Upper lobe of left lung (tissue), 6 donors: ENCODE results near the gene LTBP4. TPM values are rescaled to one million over a fixed set of nuclear protein-coding genes. Genes with fewer than 3 reads are reported as not detected.
"Not testable (repeated sequence)": the region's sequence is repeated elsewhere in the genome, so short reads cannot be mapped to it uniquely, and the experiment has no call there.

Source experiments
- ATAC-seq, 2 donors: fragments of 200-7000 bp; cut with Tn5 transposase; one replicate each; pipeline ENCODE4 v1.9.1; 2022; ENCODE audit warnings: mild to moderate bottlenecking in 2 of 2, moderate library complexity in 2 of 2; ENCODE audit not compliant: low FRiP score in 2 of 2
- DNase-seq, 2 donors: peaks; one replicate each; pipeline ENCODE4 v3.0.0-alpha.2; 2019 to 2020
- H3K27ac ChIP-seq, 4 donors: fragments of 200-600 bp; sonication (generic); one replicate each; pipeline ENCODE4 v1.5.1; 2016 to 2019
- H3K27me3 ChIP-seq, 4 donors: fragments of 200-600 bp; sonication (generic); one replicate each; pipeline ENCODE4 v1.5.1; 2017 to 2019
- H3K36me3 ChIP-seq, 4 donors: fragments of 200-600 bp; sonication (generic); one replicate each; pipeline ENCODE4 v1.5.1; 2016 to 2019
- H3K4me1 ChIP-seq, 4 donors: fragments of 200-600 bp; sonication (generic); one replicate each; pipeline ENCODE4 v1.5.1; 2018 to 2019
- H3K4me3 ChIP-seq, 4 donors: fragments of 200-600 bp; sonication (generic); one replicate each; pipeline ENCODE4 v1.5.1; 2017 to 2019; ENCODE audit warnings: mild to moderate bottlenecking in 2 of 4, moderate library complexity in 1 of 4
- H3K9me3 ChIP-seq, 4 donors: fragments of 200-600 bp; sonication (generic); one replicate each; pipeline ENCODE4 v1.5.1; 2018 to 2019
- EP300 ChIP-seq, 4 donors: sonication (generic); formaldehyde crosslinking; IDR thresholded peaks; one replicate each; pipeline ENCODE4 v1.5.1; 2017; ENCODE audit warnings: antibody characterized with exemption in 4 of 4, control low read depth in 2 of 4
- POLR2A ChIP-seq, 4 donors: fragments of 450-650 bp; IDR thresholded peaks; one replicate each; pipeline ENCODE4 v1.5.1; 2016 to 2017; ENCODE audit warnings: antibody characterized with exemption in 4 of 4, mild to moderate bottlenecking in 2 of 4
- POLR2AphosphoS5 ChIP-seq, 2 donors: sonication (generic); formaldehyde crosslinking; IDR thresholded peaks; one replicate each; pipeline ENCODE4 v1.5.1; 2017; ENCODE audit warnings: antibody characterized with exemption in 2 of 2
- WGBS, 2 donors: methylation state at CpG; one replicate each; pipeline ENCODE4 v1.1.5; 2017 to 2018; 5-methylcytosine and 5-hydroxymethylcytosine counted together
- total RNA-seq, 6 donors: library from RNA; depleted of rRNA in 4 of 6; stranded (reverse); fragments of >200 nt in 4 of 6; gene quantifications; one replicate each; pipeline versions ENCODE4 v1.1.0 to v1.2.1, GENCODE V29; 2016 to 2021
- TF ChIP-seq, protein P1 (sequence below), 6 experiments: fragments of 450-650 bp in 4 of 6; fragments of 200-600 bp in 2 of 6; sonication (generic) in 2 of 6; IDR thresholded peaks; one replicate each; pipeline ENCODE4 v1.5.1; 2016 to 2019; ENCODE audit warnings: antibody characterized with exemption in 6 of 6
- donor health status: DM: no; HTN: no; CAD: no; lungs with moderate emphysema.
- donor health status: DM: no; HTN: yes; CAD: no; lungs with severe emphysema.

Gene LTBP4
- total RNA-seq, 6 donors from 2014 or later, result 125 to 541 (median 401) TPM

- ATAC-seq, result no peak
- H3K9me3 ChIP-seq, result no peaks in the 10 kb centered on the region
- peaks cover 6 to 46% (median 23%) of the 10 kb centered on the region in 4 donors for H3K36me3 ChIP-seq
- WGBS, 2 donors, result 72 to 88% methylated on average over 2 of the region's 2 CpGs
- no peak for TF ChIP-seq EP300 (IDR thresholded peaks at IDR 0.05)
- TF ChIP-seq, protein P1, sequence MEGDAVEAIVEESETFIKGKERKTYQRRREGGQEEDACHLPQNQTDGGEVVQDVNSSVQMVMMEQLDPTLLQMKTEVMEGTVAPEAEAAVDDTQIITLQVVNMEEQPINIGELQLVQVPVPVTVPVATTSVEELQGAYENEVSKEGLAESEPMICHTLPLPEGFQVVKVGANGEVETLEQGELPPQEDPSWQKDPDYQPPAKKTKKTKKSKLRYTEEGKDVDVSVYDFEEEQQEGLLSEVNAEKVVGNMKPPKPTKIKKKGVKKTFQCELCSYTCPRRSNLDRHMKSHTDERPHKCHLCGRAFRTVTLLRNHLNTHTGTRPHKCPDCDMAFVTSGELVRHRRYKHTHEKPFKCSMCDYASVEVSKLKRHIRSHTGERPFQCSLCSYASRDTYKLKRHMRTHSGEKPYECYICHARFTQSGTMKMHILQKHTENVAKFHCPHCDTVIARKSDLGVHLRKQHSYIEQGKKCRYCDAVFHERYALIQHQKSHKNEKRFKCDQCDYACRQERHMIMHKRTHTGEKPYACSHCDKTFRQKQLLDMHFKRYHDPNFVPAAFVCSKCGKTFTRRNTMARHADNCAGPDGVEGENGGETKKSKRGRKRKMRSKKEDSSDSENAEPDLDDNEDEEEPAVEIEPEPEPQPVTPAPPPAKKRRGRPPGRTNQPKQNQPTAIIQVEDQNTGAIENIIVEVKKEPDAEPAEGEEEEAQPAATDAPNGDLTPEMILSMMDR (IDR thresholded peaks at IDR 0.05), result no peak
- no peak for TF ChIP-seq POLR2A (IDR thresholded peaks at IDR 0.05)
- TF ChIP-seq POLR2AphosphoS5 (IDR thresholded peaks at IDR 0.05), result no peak
- DNase-seq, result no peak
- no peak overlapping the region for H3K27ac ChIP-seq
- H3K4me3 ChIP-seq, result no peak overlapping the region
- peaks cover 0 to 7% (median 0%) of the 10 kb centered on the region in 4 donors for H3K4me1 ChIP-seq
- H3K27me3 ChIP-seq, result no peaks in the 10 kb centered on the region
Observed at GRCh38 chr19:40621283-40621682, 20.1 kb downstream of the LTBP4 start.

GRCh38 chr19:40621966-40622772 is 21.0 kb downstream of the LTBP4 start:
- peak in 1 of 2 donors; percentile 77 for DNase-seq
- no peaks in the 10 kb centered on the region for H3K9me3 ChIP-seq
- 95% methylated on average over 20 to 24 of the region's 24 CpGs for WGBS, 2 donors
- TF ChIP-seq POLR2AphosphoS5 (IDR thresholded peaks at IDR 0.05), result no peak
- no peak for TF ChIP-seq EP300 (IDR thresholded peaks at IDR 0.05)
- TF ChIP-seq POLR2A (IDR thresholded peaks at IDR 0.05), result no peak
- TF ChIP-seq, protein P1 (IDR thresholded peaks at IDR 0.05), result no peak
- no peak overlapping the region for H3K4me3 ChIP-seq
- peak in 1 of 2 donors; percentile 28 for ATAC-seq
- H3K4me1 ChIP-seq, result peaks cover 0 to 7% (median 0%) of the 10 kb centered on the region in 4 donors
- H3K27me3 ChIP-seq, result no peaks in the 10 kb centered on the region
- H3K27ac ChIP-seq, result no peak overlapping the region
- peaks cover 6 to 52% (median 25%) of the 10 kb centered on the region in 4 donors for H3K36me3 ChIP-seq

DNA sequence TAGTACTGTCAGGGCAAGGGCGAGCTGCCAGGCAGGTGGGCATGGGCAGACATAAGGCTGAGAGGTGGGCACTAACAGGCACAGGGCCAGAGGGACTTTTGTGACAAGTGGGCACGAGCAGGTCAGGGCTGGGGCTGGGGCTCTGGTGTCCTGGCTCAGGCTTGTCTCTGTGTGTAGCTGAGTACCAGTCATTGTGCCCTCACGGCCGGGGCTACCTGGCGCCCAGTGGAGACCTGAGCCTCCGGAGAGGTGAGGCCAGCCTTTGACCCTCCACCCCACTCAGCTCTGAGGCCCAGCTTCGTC is 21.6 kb downstream of the LTBP4 start:
- Histone ChIP-seq H3K27ac (no peak overlapping the region), H3K36me3 (peaks cover 6 to 52% (median 25%) of the 10 kb centered on the region in 4 donors), H3K4me3 (no peak overlapping the region), H3K27me3 (no peaks in the 10 kb centered on the region), H3K4me1 (peaks cover 0 to 7% (median 0%) of the 10 kb centered on the region in 4 donors), H3K9me3 (no peaks in the 10 kb centered on the region)
- TF ChIP-seq POLR2AphosphoS5 (IDR thresholded peaks at IDR 0.05), result no peak
- no peak for TF ChIP-seq EP300 (IDR thresholded peaks at IDR 0.05)
- TF ChIP-seq POLR2A (IDR thresholded peaks at IDR 0.05), result no peak
- TF ChIP-seq, protein P1 (IDR thresholded peaks at IDR 0.05), result no peak
- 89 to 97% methylated on average over 6 to 7 of the region's 7 CpGs for WGBS, 2 donors
- ATAC-seq (no peak), DNase-seq (peak in 1 of 2 donors; percentile 58)

DNA sequence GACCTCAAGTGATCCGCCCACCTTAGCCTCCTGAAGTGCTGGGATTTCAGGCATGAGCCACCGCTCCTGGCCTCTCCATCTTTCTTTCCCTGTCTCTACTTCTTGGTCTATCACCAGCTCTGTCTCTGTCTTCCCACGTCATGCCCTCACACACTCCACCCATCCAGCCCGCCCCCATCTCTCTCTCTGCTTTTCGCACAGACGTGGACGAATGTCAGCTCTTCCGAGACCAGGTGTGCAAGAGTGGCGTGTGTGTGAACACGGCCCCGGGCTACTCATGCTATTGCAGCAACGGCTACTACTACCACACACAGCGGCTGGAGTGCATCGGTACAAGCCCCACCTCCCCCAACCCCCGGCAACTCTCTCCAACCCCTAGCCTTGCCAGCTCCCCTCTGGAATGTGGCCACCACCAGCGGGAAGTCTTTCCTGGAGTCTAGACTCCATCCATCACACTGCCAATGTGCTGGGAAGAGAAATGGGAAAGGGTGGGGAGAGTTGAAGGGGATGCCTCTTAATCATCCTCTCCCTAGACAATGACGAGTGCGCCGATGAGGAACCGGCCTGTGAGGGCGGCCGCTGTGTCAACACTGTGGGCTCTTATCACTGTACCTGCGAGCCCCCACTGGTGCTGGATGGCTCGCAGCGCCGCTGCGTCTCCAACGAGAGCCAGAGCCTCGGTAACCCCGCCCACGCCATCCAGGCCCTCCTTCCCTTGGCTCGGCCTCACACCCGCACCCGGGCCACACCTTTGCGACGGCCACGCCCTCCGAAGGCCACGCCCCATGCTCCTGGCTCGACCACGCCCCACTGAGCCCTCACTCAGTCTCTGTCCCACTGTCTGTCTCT is 22.5 kb downstream of the LTBP4 start:
- DNase-seq (peak in 1 of 2 donors; percentile 88), ATAC-seq (peak in 1 of 2 donors; percentile 24)
- TF ChIP-seq POLR2AphosphoS5 (IDR thresholded peaks at IDR 0.05) (no peak), POLR2A (IDR thresholded peaks at IDR 0.05) (no peak), EP300 (IDR thresholded peaks at IDR 0.05) (no peak)
- TF ChIP-seq, protein P1 (IDR thresholded peaks at IDR 0.05), result no peak
- Histone ChIP-seq H3K36me3 (peaks cover 6 to 52% (median 25%) of the 10 kb centered on the region in 4 donors), H3K27me3 (no peaks in the 10 kb centered on the region), H3K27ac (no peak overlapping the region), H3K4me1 (peaks cover 0 to 7% (median 0%) of the 10 kb centered on the region in 4 donors), H3K4me3 (no peak overlapping the region), H3K9me3 (no peaks in the 10 kb centered on the region)
- WGBS, 2 donors, result 57% methylated on average over 29 to 41 of the region's 41 CpGs

GRCh38 chr19:40624369-40625153 is 23.4 kb downstream of the LTBP4 start:
- H3K9me3 ChIP-seq, H3K4me3 ChIP-seq, H3K27ac ChIP-seq, H3K4me1 ChIP-seq, ATAC-seq, H3K27me3 ChIP-seq, DNase-seq: not testable (repeated sequence)
- peaks cover 2 to 47% (median 31%) of the 10 kb centered on the region in 4 donors for H3K36me3 ChIP-seq
- WGBS, 2 donors, result 88 to 89% methylated on average over 14 of the region's 14 CpGs
